ENCODE data around the gene GJA4.

DNA sequence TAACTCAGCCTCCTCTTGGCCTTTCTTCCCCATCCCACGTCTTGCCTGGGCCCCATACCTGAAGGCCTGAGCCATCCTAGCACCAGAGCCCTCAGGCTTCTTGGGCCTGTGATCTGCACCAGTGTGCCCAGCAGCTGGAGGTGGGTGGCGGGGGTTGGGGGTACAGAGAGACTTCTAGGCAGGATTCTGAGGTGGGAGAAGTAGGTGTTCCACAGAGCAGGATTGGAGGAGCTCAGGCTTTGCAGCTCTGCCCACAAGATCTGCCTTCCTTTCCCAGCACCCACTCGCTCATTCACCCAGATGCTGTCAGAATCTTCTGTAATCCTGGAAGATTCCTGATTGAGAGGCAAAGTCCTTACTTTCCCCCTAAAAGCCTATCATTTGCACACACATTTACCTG is 47.9 kb upstream of the GJA4 start:
- TF ChIP-seq, protein P1, sequence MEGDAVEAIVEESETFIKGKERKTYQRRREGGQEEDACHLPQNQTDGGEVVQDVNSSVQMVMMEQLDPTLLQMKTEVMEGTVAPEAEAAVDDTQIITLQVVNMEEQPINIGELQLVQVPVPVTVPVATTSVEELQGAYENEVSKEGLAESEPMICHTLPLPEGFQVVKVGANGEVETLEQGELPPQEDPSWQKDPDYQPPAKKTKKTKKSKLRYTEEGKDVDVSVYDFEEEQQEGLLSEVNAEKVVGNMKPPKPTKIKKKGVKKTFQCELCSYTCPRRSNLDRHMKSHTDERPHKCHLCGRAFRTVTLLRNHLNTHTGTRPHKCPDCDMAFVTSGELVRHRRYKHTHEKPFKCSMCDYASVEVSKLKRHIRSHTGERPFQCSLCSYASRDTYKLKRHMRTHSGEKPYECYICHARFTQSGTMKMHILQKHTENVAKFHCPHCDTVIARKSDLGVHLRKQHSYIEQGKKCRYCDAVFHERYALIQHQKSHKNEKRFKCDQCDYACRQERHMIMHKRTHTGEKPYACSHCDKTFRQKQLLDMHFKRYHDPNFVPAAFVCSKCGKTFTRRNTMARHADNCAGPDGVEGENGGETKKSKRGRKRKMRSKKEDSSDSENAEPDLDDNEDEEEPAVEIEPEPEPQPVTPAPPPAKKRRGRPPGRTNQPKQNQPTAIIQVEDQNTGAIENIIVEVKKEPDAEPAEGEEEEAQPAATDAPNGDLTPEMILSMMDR (conservative IDR thresholded peaks at IDR 0.05; ENCODE audit: low read length): no peak
- no peak for TF ChIP-seq EZH2phosphoT487 (IDR thresholded peaks at IDR 0.05; ENCODE audit: borderline replicate concordance, low read depth, low read length)
